Measurements from ENCODE around the gene KSR2. TPM values are rescaled to one million over a fixed set of nuclear protein-coding genes. Genes with fewer than 3 reads are reported as not detected.
"Not testable (repeated sequence)": the region's sequence is repeated elsewhere in the genome, so short reads cannot be mapped to it uniquely, and the experiment has no call there.

Gene KSR2
- 0.04 TPM for polyA plus RNA-seq (2013, experiment 1 of 2)
- polyA plus RNA-seq (2013, experiment 2 of 2): not detected

DNA sequence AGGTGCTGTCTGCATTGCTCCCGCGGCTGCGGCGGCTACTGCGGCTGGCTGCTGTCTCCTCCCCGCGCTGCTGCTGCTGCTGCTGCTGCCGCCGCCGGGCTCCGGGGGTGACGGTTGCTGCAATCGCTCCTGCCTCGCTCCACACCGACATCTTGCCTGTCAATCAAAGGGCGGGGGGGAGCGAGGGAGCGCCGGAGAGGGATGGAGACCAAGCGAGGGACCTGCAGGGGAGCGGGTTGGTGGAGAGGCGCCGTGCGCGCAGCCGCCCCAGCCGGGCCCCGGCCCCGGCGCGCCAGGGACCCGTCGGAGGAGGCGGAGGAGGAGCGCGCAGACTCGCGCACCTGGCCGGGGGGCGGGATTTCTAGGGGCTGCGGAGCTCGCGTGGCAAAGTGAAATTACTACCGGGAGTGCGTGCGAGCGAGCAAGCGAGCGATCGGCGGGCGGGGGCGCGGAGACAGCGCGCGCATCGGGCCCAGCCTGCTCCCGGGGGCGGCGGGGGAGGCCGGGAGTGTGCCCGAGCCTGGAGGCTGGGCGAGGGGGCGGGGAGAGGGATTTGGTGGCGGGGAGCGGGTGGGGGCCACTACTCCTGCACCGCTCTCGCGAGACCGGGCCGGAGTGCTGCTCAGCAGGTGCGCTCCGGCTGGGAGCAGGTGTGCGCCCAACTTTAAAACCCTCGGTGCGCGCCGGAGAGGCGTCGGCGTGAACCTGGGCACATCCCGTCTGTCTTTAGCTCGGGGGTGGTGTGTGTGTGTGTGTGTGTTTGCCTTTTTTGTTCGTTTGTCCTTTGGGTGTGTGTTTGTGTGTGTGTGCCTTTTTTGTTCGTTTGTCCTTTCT lies at the start of gene KSR2:
KSR2 (minus strand) TSS at position 165 of the 834 bp plus-strand sequence. CDS start 735 bp downstream, outside the sequence.
- WGBS, 2 experiments (ENCODE audit: insufficient coverage in 2 of 2): 1% methylated on average over 32 to 42 of the region's 86 CpGs
- peaks cover 13% of the 10 kb centered on the region for H3K9me3 ChIP-seq (ENCODE audit: control insufficient read depth, low read length)
- no peak within 1 kb of the TSS for H3K27ac ChIP-seq (ENCODE audit: low read depth, low read length, severe bottlenecking)
- H3K36me3 ChIP-seq (ENCODE audit: control insufficient read depth, insufficient read depth, low read length): no peaks in the 10 kb centered on the region
- H3K4me1 ChIP-seq (ENCODE audit: control insufficient read depth, insufficient read depth, low read length, poor library complexity, severe bottlenecking): peaks cover 3% of the 10 kb centered on the region
- peak within 1 kb of the TSS; percentile 47 for H3K4me3 ChIP-seq (ENCODE audit: extremely low read depth, insufficient read depth, low read length, poor library complexity, severe bottlenecking)

- Histone ChIP-seq H3K4me3 (ENCODE audit: extremely low read depth, insufficient read depth, low read length, poor library complexity, severe bottlenecking) (no peak overlapping the region), H3K36me3 (ENCODE audit: control insufficient read depth, insufficient read depth, low read length) (peaks cover 46% of the 10 kb centered on the region), H3K27ac (ENCODE audit: low read depth, low read length, severe bottlenecking) (no peak overlapping the region), H3K4me1 (ENCODE audit: control insufficient read depth, insufficient read depth, low read length, poor library complexity, severe bottlenecking) (no peaks in the 10 kb centered on the region), H3K9me3 (ENCODE audit: control insufficient read depth, low read length) (no peaks in the 10 kb centered on the region)
Measured at GRCh38 chr12:118017926-118018325, 49.1 kb upstream of the KSR2 start.

GRCh38 chr12:118016424-118017264 lies 47.9 kb upstream of the KSR2 start, which contains the start of gene RFC5:
Gene RFC5 (plus strand): TSS chr12:118016703. CDS start chr12:118016828, 125 bp downstream.
- Histone ChIP-seq H3K4me3 (ENCODE audit: extremely low read depth, insufficient read depth, low read length, poor library complexity, severe bottlenecking) (peak within 1 kb of the TSS; percentile 73), H3K36me3 (ENCODE audit: control insufficient read depth, insufficient read depth, low read length) (peaks cover 34% of the 10 kb centered on the region), H3K9me3 (ENCODE audit: control insufficient read depth, low read length) (no peaks in the 10 kb centered on the region), H3K4me1 (ENCODE audit: control insufficient read depth, insufficient read depth, low read length, poor library complexity, severe bottlenecking) (no peaks in the 10 kb centered on the region), H3K27ac (ENCODE audit: low read depth, low read length, severe bottlenecking) (peak within 1 kb of the TSS; percentile 57)
- WGBS, 2 experiments (ENCODE audit: insufficient coverage in 2 of 2): 0 to 1% methylated on average over 55 to 56 of the region's 61 CpGs

- H3K4me3 ChIP-seq (ENCODE audit: extremely low read depth, insufficient read depth, low read length, poor library complexity, severe bottlenecking): no peak overlapping the region
Measured at GRCh38 chr12:118015944-118016343, 47.2 kb upstream of the KSR2 start.

DNA sequence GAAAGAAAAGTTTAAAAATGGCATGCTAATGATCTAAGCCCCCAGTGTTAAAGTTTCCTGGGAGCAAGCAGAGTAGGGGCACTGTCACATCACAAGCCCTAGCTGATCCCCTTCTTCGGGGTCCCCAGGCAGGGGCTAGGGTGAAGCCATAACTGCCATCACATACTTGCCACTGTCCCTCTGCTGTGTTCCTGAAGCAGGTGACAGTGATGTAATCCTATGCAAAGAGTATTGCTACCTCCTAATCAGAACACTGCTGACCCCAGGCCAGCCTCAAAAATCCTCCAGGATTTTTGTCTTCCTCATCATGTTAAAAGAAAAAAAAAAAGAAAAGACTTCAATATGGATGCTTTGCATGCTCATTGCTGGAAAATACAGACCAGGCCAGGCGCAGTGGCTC lies 46.5 kb upstream of the KSR2 start:
- 83 to 86% methylated on average over 1 to 2 of the region's 2 CpGs for WGBS, 2 experiments (ENCODE audit: insufficient coverage in 2 of 2)
- Histone ChIP-seq H3K36me3 (ENCODE audit: control insufficient read depth, insufficient read depth, low read length) (peaks cover 22% of the 10 kb centered on the region), H3K27ac (ENCODE audit: low read depth, low read length, severe bottlenecking) (no peak overlapping the region), H3K4me3 (ENCODE audit: extremely low read depth, insufficient read depth, low read length, poor library complexity, severe bottlenecking) (no peak overlapping the region), H3K4me1 (ENCODE audit: control insufficient read depth, insufficient read depth, low read length, poor library complexity, severe bottlenecking) (no peaks in the 10 kb centered on the region), H3K9me3 (ENCODE audit: control insufficient read depth, low read length) (no peaks in the 10 kb centered on the region)

More at GRCh38 chr12:118015944-118016343, 47.2 kb upstream of the KSR2 start:
- Histone ChIP-seq H3K4me1 (ENCODE audit: control insufficient read depth, insufficient read depth, low read length, poor library complexity, severe bottlenecking) (no peaks in the 10 kb centered on the region), H3K9me3 (ENCODE audit: control insufficient read depth, low read length) (no peaks in the 10 kb centered on the region), H3K27ac (ENCODE audit: low read depth, low read length, severe bottlenecking) (no peak overlapping the region), H3K36me3 (ENCODE audit: control insufficient read depth, insufficient read depth, low read length) (peaks cover 27% of the 10 kb centered on the region)
- 76 to 80% methylated on average over 1 to 2 of the region's 9 CpGs for WGBS, 2 experiments (ENCODE audit: insufficient coverage in 2 of 2)

- no peak overlapping the region for H3K27ac ChIP-seq (ENCODE audit: low read depth, low read length, severe bottlenecking)
- no peaks in the 10 kb centered on the region for H3K9me3 ChIP-seq (ENCODE audit: control insufficient read depth, low read length)
- no peak overlapping the region for H3K4me3 ChIP-seq (ENCODE audit: extremely low read depth, insufficient read depth, low read length, poor library complexity, severe bottlenecking)
- 93 to 96% methylated on average over 2 of the region's 3 CpGs for WGBS, 2 experiments (ENCODE audit: insufficient coverage in 2 of 2)
- H3K4me1 ChIP-seq (ENCODE audit: control insufficient read depth, insufficient read depth, low read length, poor library complexity, severe bottlenecking): no peaks in the 10 kb centered on the region
- peaks cover 1% of the 10 kb centered on the region for H3K36me3 ChIP-seq (ENCODE audit: control insufficient read depth, insufficient read depth, low read length)
Measured at GRCh38 chr12:118013283-118013682, 44.5 kb upstream of the KSR2 start.

- H3K9me3 ChIP-seq (ENCODE audit: control insufficient read depth, low read length): no peaks in the 10 kb centered on the region
- no peaks in the 10 kb centered on the region for H3K4me1 ChIP-seq (ENCODE audit: control insufficient read depth, insufficient read depth, low read length, poor library complexity, severe bottlenecking)
- WGBS, 2 experiments (ENCODE audit: insufficient coverage in 2 of 2): 87 to 100% methylated on average over 2 of the region's 3 CpGs
- no peak overlapping the region for H3K27ac ChIP-seq (ENCODE audit: low read depth, low read length, severe bottlenecking)
- H3K4me3 ChIP-seq (ENCODE audit: extremely low read depth, insufficient read depth, low read length, poor library complexity, severe bottlenecking): no peak overlapping the region
- H3K36me3 ChIP-seq (ENCODE audit: control insufficient read depth, insufficient read depth, low read length): no peaks in the 10 kb centered on the region
Measured at GRCh38 chr12:118011961-118012360, 43.2 kb upstream of the KSR2 start.

- H3K9me3 ChIP-seq (ENCODE audit: control insufficient read depth, low read length): no peaks in the 10 kb centered on the region
- no peak overlapping the region for H3K27ac ChIP-seq (ENCODE audit: low read depth, low read length, severe bottlenecking)
- WGBS, 2 experiments (ENCODE audit: insufficient coverage in 2 of 2): 86 to 97% methylated on average over 1 to 3 of the region's 3 CpGs
- H3K4me3 ChIP-seq (ENCODE audit: extremely low read depth, insufficient read depth, low read length, poor library complexity, severe bottlenecking): no peak overlapping the region
- H3K4me1 ChIP-seq (ENCODE audit: control insufficient read depth, insufficient read depth, low read length, poor library complexity, severe bottlenecking): no peaks in the 10 kb centered on the region
- H3K36me3 ChIP-seq (ENCODE audit: control insufficient read depth, insufficient read depth, low read length): no peaks in the 10 kb centered on the region
Measured at GRCh38 chr12:118011377-118011776, 42.6 kb upstream of the KSR2 start.

DNA sequence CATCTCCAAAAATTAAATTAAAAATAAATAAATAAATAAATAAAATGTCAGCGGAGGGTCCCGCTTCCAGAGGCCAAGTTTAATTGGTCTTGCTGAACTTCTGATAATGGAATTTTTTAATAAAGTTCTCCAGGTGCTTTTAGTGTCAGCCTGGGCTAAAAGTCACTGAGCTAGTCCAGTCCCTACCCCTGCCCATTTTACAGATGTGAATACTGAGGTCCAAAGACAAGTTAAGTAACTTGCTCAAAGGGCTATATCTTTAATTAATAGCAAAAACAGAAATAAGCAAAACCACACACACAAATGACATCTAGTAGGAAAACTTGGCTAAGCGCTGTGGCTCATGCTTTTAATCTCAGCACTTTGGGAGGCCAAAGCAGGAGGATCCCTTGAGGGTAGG lies 42.1 kb upstream of the KSR2 start:
- Histone ChIP-seq H3K4me1 (ENCODE audit: control insufficient read depth, insufficient read depth, low read length, poor library complexity, severe bottlenecking) (no peaks in the 10 kb centered on the region), H3K27ac (ENCODE audit: low read depth, low read length, severe bottlenecking) (no peak overlapping the region), H3K9me3 (ENCODE audit: control insufficient read depth, low read length) (no peaks in the 10 kb centered on the region), H3K4me3 (ENCODE audit: extremely low read depth, insufficient read depth, low read length, poor library complexity, severe bottlenecking) (no peak overlapping the region), H3K36me3 (ENCODE audit: control insufficient read depth, insufficient read depth, low read length) (no peaks in the 10 kb centered on the region)
- 60% methylated on average over 1 of the region's 3 CpGs; no CpG with 5 or more reads in 1 of the 2 experiments for WGBS, 2 experiments (ENCODE audit: insufficient coverage in 2 of 2)

- 67% methylated on average over 1 of the region's 2 CpGs; no CpG with 5 or more reads in 1 of the 2 experiments for WGBS, 2 experiments (ENCODE audit: insufficient coverage in 2 of 2)
- H3K36me3 ChIP-seq (ENCODE audit: control insufficient read depth, insufficient read depth, low read length); H3K4me1 ChIP-seq (ENCODE audit: control insufficient read depth, insufficient read depth, low read length, poor library complexity, severe bottlenecking); H3K4me3 ChIP-seq (ENCODE audit: extremely low read depth, insufficient read depth, low read length, poor library complexity, severe bottlenecking); H3K9me3 ChIP-seq (ENCODE audit: control insufficient read depth, low read length); H3K27ac ChIP-seq (ENCODE audit: low read depth, low read length, severe bottlenecking): not testable (repeated sequence)
Measured at GRCh38 chr12:117999806-118000205, 31.0 kb upstream of the KSR2 start.
